ENCODE results near the gene FITM2. TPM values are rescaled to one million over a fixed set of nuclear protein-coding genes. Genes with fewer than 3 reads are reported as not detected.

Gene FITM2
- total RNA-seq, 4 donors from 2014 or later, result 9.0 to 13.8 (median 10.7) TPM

GRCh38 chr20:44291754-44292153 is 19.2 kb downstream of the FITM2 start:
- no peak for TF ChIP-seq POLR2A (IDR thresholded peaks at IDR 0.05)
- no peak for TF ChIP-seq EP300 (IDR thresholded peaks at IDR 0.05)
- TF ChIP-seq, protein P1, sequence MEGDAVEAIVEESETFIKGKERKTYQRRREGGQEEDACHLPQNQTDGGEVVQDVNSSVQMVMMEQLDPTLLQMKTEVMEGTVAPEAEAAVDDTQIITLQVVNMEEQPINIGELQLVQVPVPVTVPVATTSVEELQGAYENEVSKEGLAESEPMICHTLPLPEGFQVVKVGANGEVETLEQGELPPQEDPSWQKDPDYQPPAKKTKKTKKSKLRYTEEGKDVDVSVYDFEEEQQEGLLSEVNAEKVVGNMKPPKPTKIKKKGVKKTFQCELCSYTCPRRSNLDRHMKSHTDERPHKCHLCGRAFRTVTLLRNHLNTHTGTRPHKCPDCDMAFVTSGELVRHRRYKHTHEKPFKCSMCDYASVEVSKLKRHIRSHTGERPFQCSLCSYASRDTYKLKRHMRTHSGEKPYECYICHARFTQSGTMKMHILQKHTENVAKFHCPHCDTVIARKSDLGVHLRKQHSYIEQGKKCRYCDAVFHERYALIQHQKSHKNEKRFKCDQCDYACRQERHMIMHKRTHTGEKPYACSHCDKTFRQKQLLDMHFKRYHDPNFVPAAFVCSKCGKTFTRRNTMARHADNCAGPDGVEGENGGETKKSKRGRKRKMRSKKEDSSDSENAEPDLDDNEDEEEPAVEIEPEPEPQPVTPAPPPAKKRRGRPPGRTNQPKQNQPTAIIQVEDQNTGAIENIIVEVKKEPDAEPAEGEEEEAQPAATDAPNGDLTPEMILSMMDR (IDR thresholded peaks at IDR 0.05), result no peak
- no peaks in the 10 kb centered on the region for H3K27me3 ChIP-seq
- H3K4me3 ChIP-seq, result no peak overlapping the region
- H3K9me3 ChIP-seq, result peaks cover 0 to 7% (median 0%) of the 10 kb centered on the region in 4 donors
- peaks cover 0 to 48% (median 0%) of the 10 kb centered on the region in 3 donors for H3K36me3 ChIP-seq
- H3K4me1 ChIP-seq, result no peaks in the 10 kb centered on the region
- no peak overlapping the region for H3K27ac ChIP-seq
- DNase-seq (ENCODE audit: low spot score in 2 of 2), result no peak
- WGBS, 2 donors, result 90 to 91% methylated on average over 7 of the region's 7 CpGs

GRCh38 chr20:44288252-44288651 is 22.8 kb downstream of the FITM2 start:
- Histone ChIP-seq H3K4me3 (no peak overlapping the region), H3K36me3 (peaks cover 0 to 48% (median 0%) of the 10 kb centered on the region in 3 donors), H3K4me1 (no peaks in the 10 kb centered on the region), H3K27ac (no peak overlapping the region), H3K27me3 (no peaks in the 10 kb centered on the region), H3K9me3 (peaks cover 0 to 7% (median 0%) of the 10 kb centered on the region in 4 donors)
- TF ChIP-seq, protein P1 (IDR thresholded peaks at IDR 0.05), result no peak
- TF ChIP-seq EP300 (IDR thresholded peaks at IDR 0.05) (no peak), POLR2A (IDR thresholded peaks at IDR 0.05) (no peak)
- DNase-seq (ENCODE audit: low spot score in 2 of 2), result no peak
- 92 to 99% methylated on average over 3 of the region's 3 CpGs for WGBS, 2 donors

DNA sequence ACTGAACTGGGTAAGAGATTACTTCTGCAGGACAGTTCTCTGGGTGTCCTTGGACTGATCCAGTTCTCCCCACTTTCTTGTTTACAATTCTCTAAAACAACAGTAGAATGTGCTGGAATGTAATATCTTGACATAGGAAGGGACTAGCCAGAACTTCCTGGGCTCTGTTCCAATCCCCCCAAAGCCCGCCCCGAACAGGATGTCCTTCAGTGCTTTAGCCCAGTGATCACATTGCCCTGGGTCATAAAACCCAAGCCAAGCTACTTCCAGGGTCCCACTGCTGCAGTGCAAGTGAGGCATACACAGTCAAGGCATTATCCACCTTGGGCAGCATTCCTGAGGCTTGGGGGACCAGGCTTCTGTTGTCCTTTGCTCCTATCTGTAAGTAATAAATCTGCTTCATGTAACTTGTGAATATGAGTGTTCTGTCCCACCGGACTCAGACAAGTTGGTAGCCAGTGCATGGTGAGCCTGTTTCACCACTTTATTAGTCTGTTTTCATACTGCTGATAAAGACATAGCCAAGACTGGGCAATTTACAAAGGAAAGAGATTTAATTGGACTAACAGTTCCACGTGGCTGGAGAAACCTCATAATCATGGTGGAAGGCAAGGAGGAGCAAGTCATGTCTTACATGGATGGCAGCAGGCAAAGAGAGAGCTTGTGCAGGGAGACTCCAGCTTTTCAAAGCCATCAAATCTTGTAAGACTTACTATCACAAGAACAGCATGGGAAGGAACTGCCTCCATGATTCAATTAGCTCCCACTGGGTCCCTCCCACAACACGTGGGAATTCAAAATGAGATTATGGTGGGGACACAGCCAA is 23.5 kb downstream of the FITM2 start:
- Histone ChIP-seq H3K4me3 (no peak overlapping the region), H3K27ac (no peak overlapping the region), H3K36me3 (peaks cover 0 to 43% (median 0%) of the 10 kb centered on the region in 3 donors), H3K9me3 (peaks cover 0 to 7% (median 0%) of the 10 kb centered on the region in 4 donors), H3K4me1 (no peaks in the 10 kb centered on the region), H3K27me3 (no peaks in the 10 kb centered on the region)
- DNase-seq (ENCODE audit: low spot score in 2 of 2), result no peak
- 79 to 87% methylated on average over 5 of the region's 5 CpGs for WGBS, 2 donors
- TF ChIP-seq POLR2A (IDR thresholded peaks at IDR 0.05) (no peak), EP300 (IDR thresholded peaks at IDR 0.05) (no peak)
- TF ChIP-seq, protein P1 (IDR thresholded peaks at IDR 0.05), result no peak

DNA sequence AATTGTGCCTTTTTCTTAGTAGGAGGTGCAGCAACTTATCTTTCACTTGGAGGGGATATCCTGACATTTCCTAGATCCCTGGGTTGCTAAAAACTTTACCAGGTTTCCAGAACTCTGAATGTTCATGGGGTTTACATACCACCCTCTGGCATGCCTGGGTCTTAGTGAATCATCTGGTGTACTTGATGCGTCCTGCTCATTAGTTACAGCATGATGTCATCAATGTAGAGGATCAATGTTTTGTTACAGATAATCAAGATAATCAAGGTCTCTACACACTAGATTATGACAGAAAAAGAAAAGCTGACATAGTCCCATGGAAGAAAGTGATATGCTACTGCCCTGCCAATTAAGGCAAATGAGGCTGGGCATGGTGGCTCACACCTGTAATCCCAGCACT is 27.0 kb downstream of the FITM2 start:
- Histone ChIP-seq H3K27me3 (no peaks in the 10 kb centered on the region), H3K4me3 (no peak overlapping the region), H3K27ac (no peak overlapping the region), H3K9me3 (peaks cover 0 to 7% (median 0%) of the 10 kb centered on the region in 4 donors), H3K36me3 (peaks cover 0 to 24% (median 0%) of the 10 kb centered on the region in 3 donors), H3K4me1 (no peaks in the 10 kb centered on the region)
- DNase-seq (ENCODE audit: low spot score in 2 of 2), result no peak
- WGBS, 2 donors, result 95% methylated on average over 1 of the region's 1 CpG
- TF ChIP-seq POLR2A (IDR thresholded peaks at IDR 0.05), result no peak
- no peak for TF ChIP-seq EP300 (IDR thresholded peaks at IDR 0.05)
- TF ChIP-seq, protein P1 (IDR thresholded peaks at IDR 0.05), result no peak

DNA sequence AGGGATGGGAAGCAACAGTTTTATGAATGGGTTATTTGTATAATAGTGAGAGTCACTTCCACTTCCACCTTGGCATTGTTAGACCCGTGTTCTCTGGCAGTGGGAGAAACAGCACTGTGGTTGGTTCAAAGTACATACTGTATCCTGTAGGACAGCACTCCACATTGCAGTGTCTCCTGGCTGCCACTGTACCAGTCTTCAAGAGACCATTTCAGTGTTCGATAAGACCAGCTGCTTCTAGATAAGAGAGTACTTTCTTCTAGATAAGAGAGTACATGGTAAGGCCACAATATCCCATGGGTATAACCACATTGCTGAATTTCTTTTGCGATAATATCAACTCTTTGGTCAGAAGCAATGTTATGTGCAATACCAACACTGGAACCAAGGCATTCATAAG is 28.8 kb downstream of the FITM2 start:
- Histone ChIP-seq H3K27ac (no peak overlapping the region), H3K36me3 (peaks cover 0 to 25% (median 0%) of the 10 kb centered on the region in 3 donors), H3K4me1 (no peaks in the 10 kb centered on the region), H3K27me3 (no peaks in the 10 kb centered on the region), H3K4me3 (no peak overlapping the region), H3K9me3 (peaks cover 0 to 5% (median 0%) of the 10 kb centered on the region in 4 donors)
- WGBS, 2 donors, result 75 to 81% methylated on average over 3 of the region's 3 CpGs
- TF ChIP-seq POLR2A (IDR thresholded peaks at IDR 0.05) (no peak), EP300 (IDR thresholded peaks at IDR 0.05) (no peak)
- TF ChIP-seq, protein P1 (IDR thresholded peaks at IDR 0.05), result no peak
- DNase-seq (ENCODE audit: low spot score in 2 of 2), result no peak
